Subcutaneous adipose tissue (tissue), 4 donors: ENCODE measurements around the gene RCOR1. TPM values are rescaled to one million over a fixed set of nuclear protein-coding genes. Genes with fewer than 3 reads are reported as not detected.

Source experiments
- total RNA-seq, 4 donors: library from RNA; depleted of rRNA; stranded (reverse); fragments of >200 nt; gene quantifications; one replicate each; pipeline ENCODE4 v1.1.0, GENCODE V29; 2016
- TF ChIP-seq, protein P1 (sequence below): fragments of 450-650 bp; IDR thresholded peaks from one replicate; pipeline ENCODE4 v1.5.1; 2016; ENCODE audit warnings: low read depth, mild to moderate bottlenecking, control low read depth, antibody characterized with exemption, moderate library complexity

Gene RCOR1
- total RNA-seq, 4 donors from 2014 or later: 17.6 to 24.3 (median 22.1) TPM

DNA sequence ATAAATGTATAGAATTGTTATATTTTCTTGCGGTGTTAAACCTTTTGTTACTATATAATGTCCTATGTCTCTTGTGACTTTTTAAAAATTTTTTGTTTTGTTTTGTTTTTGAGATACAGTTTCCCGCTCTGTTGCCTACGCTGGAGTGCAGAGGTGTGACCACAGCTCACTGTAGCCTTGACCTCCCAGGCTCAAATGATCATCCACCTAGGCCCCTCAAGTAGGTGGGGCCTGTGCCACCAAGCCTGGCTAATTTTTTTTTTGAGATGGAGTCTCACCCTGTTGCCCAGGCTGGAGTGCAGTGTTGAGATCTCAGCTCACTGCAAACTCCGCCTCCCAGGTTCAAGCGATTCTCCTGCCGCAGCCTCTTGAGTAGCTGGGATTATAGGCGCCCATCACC lies 26.5 kb upstream of the RCOR1 start:
- TF ChIP-seq, protein P1, sequence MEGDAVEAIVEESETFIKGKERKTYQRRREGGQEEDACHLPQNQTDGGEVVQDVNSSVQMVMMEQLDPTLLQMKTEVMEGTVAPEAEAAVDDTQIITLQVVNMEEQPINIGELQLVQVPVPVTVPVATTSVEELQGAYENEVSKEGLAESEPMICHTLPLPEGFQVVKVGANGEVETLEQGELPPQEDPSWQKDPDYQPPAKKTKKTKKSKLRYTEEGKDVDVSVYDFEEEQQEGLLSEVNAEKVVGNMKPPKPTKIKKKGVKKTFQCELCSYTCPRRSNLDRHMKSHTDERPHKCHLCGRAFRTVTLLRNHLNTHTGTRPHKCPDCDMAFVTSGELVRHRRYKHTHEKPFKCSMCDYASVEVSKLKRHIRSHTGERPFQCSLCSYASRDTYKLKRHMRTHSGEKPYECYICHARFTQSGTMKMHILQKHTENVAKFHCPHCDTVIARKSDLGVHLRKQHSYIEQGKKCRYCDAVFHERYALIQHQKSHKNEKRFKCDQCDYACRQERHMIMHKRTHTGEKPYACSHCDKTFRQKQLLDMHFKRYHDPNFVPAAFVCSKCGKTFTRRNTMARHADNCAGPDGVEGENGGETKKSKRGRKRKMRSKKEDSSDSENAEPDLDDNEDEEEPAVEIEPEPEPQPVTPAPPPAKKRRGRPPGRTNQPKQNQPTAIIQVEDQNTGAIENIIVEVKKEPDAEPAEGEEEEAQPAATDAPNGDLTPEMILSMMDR: no peak

DNA sequence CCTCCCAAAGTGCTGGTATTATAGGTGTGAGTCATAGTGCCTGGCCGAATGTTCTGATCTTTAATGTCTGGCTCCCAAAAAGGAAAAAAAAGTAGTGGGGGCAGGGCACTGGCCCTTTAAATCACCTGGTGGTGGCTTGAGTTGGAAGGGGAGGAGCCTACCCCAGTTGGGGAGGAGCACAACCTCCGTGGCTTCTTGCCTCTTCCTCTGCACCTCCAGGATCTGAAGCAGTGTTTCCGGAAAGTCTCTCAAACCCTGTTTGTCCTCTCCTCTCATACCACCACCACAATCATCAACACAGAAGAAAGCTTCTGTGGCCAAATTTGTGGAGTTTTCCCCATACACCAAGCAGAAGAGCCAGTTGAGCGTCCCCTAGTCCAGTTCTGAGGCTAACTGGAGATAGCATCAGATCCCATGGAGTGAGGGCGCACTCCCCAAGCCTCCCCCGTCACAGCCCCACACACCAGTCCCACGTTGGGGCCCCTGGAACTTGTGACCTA lies 24.3 kb upstream of the RCOR1 start:
- TF ChIP-seq, protein P1: no peak

DNA sequence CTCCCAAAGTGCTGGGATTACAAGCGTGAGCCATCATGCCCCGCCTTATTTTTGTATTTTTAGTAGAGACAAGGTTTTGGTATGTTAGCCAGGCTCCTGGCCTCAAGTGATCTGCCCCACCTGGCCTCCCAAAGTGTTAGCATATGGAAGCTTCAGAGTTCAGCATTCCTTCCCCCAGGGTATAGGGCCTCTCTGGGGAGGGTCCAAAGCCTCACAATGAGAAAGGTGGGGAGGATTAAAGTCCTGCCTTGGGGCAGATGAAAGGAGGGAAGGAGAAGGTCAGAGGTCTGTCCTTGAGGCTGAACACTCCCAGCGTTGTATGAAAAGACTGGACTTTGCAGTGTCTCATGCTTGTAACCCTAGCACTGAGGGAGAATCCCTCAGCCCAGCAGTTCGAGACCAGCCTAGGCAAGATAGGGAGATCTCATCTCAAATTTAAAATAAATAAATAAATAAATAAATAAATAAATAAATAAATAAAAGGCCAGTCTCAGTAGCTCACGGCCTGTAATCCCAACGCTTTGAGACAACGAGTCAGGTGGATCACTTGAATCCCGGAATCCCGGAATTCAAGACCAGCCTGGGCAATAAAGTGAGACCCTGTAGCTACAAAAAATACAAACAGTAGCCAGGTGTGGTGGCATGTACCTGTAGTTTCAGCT lies 22.0 kb upstream of the RCOR1 start:
- TF ChIP-seq, protein P1: no peak

DNA sequence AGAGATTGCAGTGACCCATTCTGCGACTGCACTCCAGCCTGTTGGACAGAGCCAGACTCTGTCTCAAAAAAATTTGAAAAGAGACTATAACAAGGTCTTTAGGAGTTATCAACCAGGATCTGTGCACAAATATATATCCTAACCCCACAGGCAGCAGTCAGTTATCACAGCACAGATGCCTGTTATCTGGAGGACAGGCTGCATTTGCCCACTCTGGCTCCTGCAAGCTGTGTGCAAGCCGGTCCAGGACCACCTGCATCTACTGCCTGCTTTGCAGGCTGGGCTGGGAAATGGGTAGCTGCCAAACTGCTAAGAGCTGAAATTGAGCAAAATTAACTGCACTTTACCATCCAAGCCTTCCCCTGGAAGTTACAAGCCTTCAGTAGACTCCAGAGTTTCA lies 21.4 kb upstream of the RCOR1 start:
- TF ChIP-seq, protein P1: no peak

DNA sequence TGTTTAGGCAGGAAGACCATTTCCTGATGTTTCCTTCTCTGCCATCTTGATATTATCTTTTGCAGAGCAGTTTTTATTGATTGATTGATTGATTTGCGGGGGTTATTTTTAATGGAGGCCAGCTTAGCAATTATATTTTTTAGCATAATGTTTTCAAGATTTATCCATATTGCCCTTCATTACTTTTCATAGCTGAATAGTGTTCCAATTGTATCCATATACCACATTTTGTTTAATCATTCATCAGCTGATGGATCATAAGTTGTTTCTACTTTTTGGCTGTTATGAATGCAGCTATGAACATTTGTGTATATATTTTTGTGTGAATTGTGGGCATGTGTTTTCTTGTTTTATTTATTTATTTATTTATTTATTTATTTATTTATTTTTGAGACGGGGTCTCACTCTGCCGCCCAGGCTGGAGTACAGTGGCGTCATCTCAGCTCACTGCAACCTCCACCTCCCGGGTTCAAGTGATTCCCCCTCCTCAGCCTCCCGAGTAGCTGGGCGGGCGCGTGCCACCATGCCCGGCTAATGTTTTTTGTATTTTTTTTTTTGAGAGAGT lies 20.9 kb upstream of the RCOR1 start:
- TF ChIP-seq, protein P1: no peak

DNA sequence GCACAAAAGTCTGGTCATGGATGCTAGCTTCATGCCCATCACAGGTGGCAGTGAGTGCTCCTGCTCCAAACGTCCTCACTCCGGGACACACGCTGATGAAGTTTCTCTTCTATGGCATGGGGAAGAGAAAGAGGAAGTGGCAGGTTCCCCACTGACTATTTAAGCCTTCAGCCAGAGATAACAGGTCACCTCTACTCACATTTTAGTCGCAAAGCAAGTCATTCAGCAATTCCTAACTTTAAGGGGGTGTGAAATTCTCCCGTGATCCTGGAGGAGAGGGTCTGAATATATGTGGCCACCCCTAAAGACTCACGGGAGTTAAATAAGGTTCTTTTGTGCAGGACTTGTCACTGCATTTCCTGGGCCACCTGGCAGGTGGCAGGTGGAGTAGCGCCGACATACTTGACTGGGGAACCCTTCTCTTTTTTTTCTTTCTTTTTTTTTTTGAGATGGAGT lies 18.8 kb upstream of the RCOR1 start:
- TF ChIP-seq, protein P1: no peak

DNA sequence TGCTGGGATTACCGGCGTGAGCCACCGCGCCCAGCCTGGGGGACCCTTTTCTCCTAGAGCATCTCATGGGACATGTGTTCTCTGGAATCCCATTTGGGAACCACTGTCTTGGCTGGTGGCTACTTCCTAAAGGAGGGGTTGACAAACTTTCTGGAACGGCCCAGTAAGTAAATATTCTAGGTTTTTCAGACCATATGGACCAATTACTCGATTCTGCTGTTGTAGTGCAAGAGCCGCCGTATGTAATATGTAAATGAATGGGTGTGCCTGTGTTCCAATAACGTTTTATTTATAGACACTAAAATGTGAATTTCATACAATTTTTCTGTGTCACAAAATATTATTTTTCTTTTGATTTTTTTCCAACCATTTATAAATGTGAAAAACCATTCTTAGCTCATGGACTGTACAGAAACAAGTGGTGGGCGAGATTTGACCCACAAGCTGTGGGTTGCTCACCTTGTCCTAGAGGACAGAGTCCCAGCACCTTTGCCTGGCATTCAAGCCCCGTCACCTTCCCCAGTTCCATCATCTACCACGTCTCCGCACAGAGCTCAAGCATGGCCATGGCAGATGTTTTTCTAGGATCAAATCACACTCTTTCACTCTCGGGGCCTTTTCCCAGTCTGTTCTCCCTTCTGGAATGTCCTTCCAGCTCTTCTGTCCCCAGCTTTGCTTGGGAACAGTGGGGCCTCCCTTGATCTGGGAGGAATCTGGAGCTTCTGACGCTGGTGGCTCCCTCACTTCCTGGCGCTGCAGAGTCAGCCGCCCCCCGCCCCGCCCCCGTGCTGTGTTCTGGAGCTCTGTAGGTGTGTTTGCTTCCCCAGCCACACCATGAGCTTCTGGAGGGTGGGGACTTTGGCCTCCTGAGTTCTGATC lies 17.9 kb upstream of the RCOR1 start:
- TF ChIP-seq, protein P1: no peak
